Measurements from ENCODE around the gene DDX28. TPM values are rescaled to one million over a fixed set of nuclear protein-coding genes. Genes with fewer than 3 reads are reported as not detected.

DDX28 gene
- total and polyA plus RNA-seq, 2 of the 4 experiments (the other 2 are of a cell fraction), result 9.2 to 10.0 TPM

- in situ Hi-C loops (cut with MboI; ENCODE audit: low sequenced_read_pairs) (loop anchor here (10.0 kb wide), 1 partner anchor 245 kb away; no protein-coding TSS in a partner anchor), intact Hi-C loops (cut with micrococcal nuclease) (no loop called here), dilution Hi-C loops (cut with HindIII; ENCODE audit: low sequenced_read_pairs, unreplicated experiment) (no loop called here)
- TF ChIP-seq BHLHE40 (IDR thresholded peaks at IDR 0.05; ENCODE audit: low read depth, low read length), result no peak
- TF ChIP-seq CTCF (conservative IDR thresholded peaks at IDR 0.05; ENCODE audit: low read depth, low read length), result peak; percentile 46
- no peak for TF ChIP-seq ELK1 (IDR thresholded peaks at IDR 0.05; ENCODE audit: borderline replicate concordance, low read depth, low read length)
- TF ChIP-seq CHD1 (IDR thresholded peaks at IDR 0.05; ENCODE audit: low read depth, low read length), result no peak
- TF ChIP-seq MXI1 (IDR thresholded peaks at IDR 0.05; ENCODE audit: borderline replicate concordance, low read depth, low read length), result no peak
- no peak for TF ChIP-seq RAD21 (IDR thresholded peaks at IDR 0.05; ENCODE audit: low read length)
- Histone ChIP-seq H4K20me1 (ENCODE audit: insufficient read depth, low read length) (no peaks in the 10 kb centered on the region; the same call in 1 of the 2 replicates), H3K9me1 (ENCODE audit: insufficient read depth, low read length) (no peaks in the 10 kb centered on the region), H3K4me2 (ENCODE audit: low read depth, low read length) (no peak within 1 kb of the TSS), H3K36me3 (ENCODE audit: control insufficient read depth, insufficient read depth, low read length) (no peaks in the 10 kb centered on the region), H3K9ac (ENCODE audit: low read depth, low read length) (no peak within 1 kb of the TSS), H2BK20ac (ENCODE audit: low read depth, low read length) (no peak within 1 kb of the TSS), H3K9me3 (ENCODE audit: control insufficient read depth, insufficient read depth, low read length) (no peaks in the 10 kb centered on the region), H2BK120ac (ENCODE audit: low read depth, low read length) (no peak within 1 kb of the TSS), H2AK5ac (ENCODE audit: low read depth, low read length) (no peak within 1 kb of the TSS), H3K23ac (ENCODE audit: low read depth, low read length) (no peak within 1 kb of the TSS), H3K4me3 (ENCODE audit: insufficient read depth, low read depth, low read length) (no peak within 1 kb of the TSS), H3K14ac (replicated peaks; ENCODE audit: low read depth, low read length) (no peak within 1 kb of the TSS), H3K56ac (ENCODE audit: extremely low read depth, insufficient read depth, low read length) (no peak within 1 kb of the TSS), H2BK15ac (ENCODE audit: low read depth, low read length) (no peak within 1 kb of the TSS), H3K18ac (ENCODE audit: low read depth, low read length) (no peak within 1 kb of the TSS), H4K5ac (ENCODE audit: low read depth, low read length) (no peak within 1 kb of the TSS), H3K79me1 (ENCODE audit: low read depth in 1 of 2, low read length in 2 of 2) (no peaks in the 10 kb centered on the region), H3K4me1 (ENCODE audit: control insufficient read depth, insufficient read depth, low read length) (peaks cover 1% of the 10 kb centered on the region; the same call in 1 of the 2 replicates), H2AFZ (replicated peaks; ENCODE audit: low read length, poor library complexity) (peak within 1 kb of the TSS; percentile 43), H3K27ac (ENCODE audit: insufficient read depth, low read length) (no peak within 1 kb of the TSS), H4K8ac (ENCODE audit: low read depth in 2 of 2, low read length in 2 of 2) (no peak within 1 kb of the TSS), H3K4ac (ENCODE audit: low read depth, low read length) (no peak within 1 kb of the TSS), H2BK5ac (ENCODE audit: low read depth, low read length, poor library complexity, severe bottlenecking) (no peak within 1 kb of the TSS), H2AK9ac (replicated peaks; ENCODE audit: low read depth, low read length, poor library complexity) (no peak within 1 kb of the TSS), H3K27me3 (ENCODE audit: control insufficient read depth, insufficient read depth, low read length) (peaks cover 29% of the 10 kb centered on the region), H4K91ac (ENCODE audit: insufficient read depth, low read depth, low read length) (no peak within 1 kb of the TSS)
- POLR2A ChIA-PET (ENCODE audit: unreplicated experiment), result no interaction called here
- WGBS, 2 experiments (ENCODE audit: extremely low coverage in 2 of 2, insufficient read length in 1 of 2), result 65% methylated on average over 22 of the region's 62 CpGs; no CpG with 5 or more reads in 1 of the 2 experiments
- DNase-seq (no peak), ATAC-seq (ENCODE audit: low read depth) (no peak)
- CTCF ChIA-PET, result no interaction called here
- no TSS peak for BruUV-seq (replicated peaks)
Measured at GRCh38 chr16:67979955-67980678, 42.9 kb downstream of the DDX28 start, which contains the start of gene DPEP3. Gene DPEP3 (minus strand): TSS chr16:67980499. CDS start chr16:67980380, 119 bp downstream.
